Measurements from ENCODE around the gene YJEFN3. TPM values are rescaled to one million over a fixed set of nuclear protein-coding genes. Genes with fewer than 3 reads are reported as not detected.

Gene YJEFN3
- 10 to 100 TPM in 1 of 2 donors, 1 to 10 TPM in 1; 2.6 to 11.2 TPM for total RNA-seq

- ATAC-seq (no peak), DNase-seq (no peak)
- no peak within 1 kb of the TSS for H3K27ac ChIP-seq
- TF ChIP-seq POLR2A (IDR thresholded peaks at IDR 0.05) (no peak), CTCF (IDR thresholded peaks at IDR 0.05) (no peak)
- WGBS, 2 donors, result 62 to 74% methylated on average over 42 to 46 of the region's 50 CpGs
- no peaks in the 10 kb centered on the region for H3K27me3 ChIP-seq
- peaks cover 0 to 3% of the 10 kb centered on the region in 2 donors for H3K36me3 ChIP-seq (replicated peaks in 1 of 2; ENCODE audit: insufficient read depth in 1 of 2, low read depth in 2 of 2)
- H3K4me1 ChIP-seq, result peaks cover 8% of the 10 kb centered on the region
- H3K9me3 ChIP-seq, result no peaks in the 10 kb centered on the region
- intact Hi-C loops (cut with DNase I), result loop anchor here (5.0 kb wide), 1 partner anchor 118 kb away; no protein-coding TSS in a partner anchor
- no peak within 1 kb of the TSS for H3K4me3 ChIP-seq
These were observed at the start of gene YJEFN3 for GRCh38 chr19:19528721-19529490. YJEFN3 (plus strand) TSS chr19:19528911; CDS start chr19:19528933, 22 bp downstream.

- H3K36me3 ChIP-seq (replicated peaks in 1 of 2; ENCODE audit: insufficient read depth in 1 of 2, low read depth in 2 of 2), result no peaks in the 10 kb centered on the region
- H3K27me3 ChIP-seq, result no peaks in the 10 kb centered on the region
- H3K9me3 ChIP-seq, result no peaks in the 10 kb centered on the region
- H3K27ac ChIP-seq, result no peak overlapping the region
- intact Hi-C loops (cut with DNase I), result no loop called here
- DNase-seq (no peak), ATAC-seq (no peak)
- WGBS, 2 donors, result 50 to 65% methylated on average over 3 to 5 of the region's 5 CpGs
- no peak for TF ChIP-seq CTCF (IDR thresholded peaks at IDR 0.05)
- no peak for TF ChIP-seq POLR2A (IDR thresholded peaks at IDR 0.05)
- no peak overlapping the region for H3K4me3 ChIP-seq
- H3K4me1 ChIP-seq, result peaks cover 18% of the 10 kb centered on the region
These were observed 48.0 kb upstream of the YJEFN3 start for GRCh38 chr19:19480688-19481087.

- no peaks in the 10 kb centered on the region for H3K9me3 ChIP-seq
- no peak overlapping the region for H3K27ac ChIP-seq
- H3K4me1 ChIP-seq, result peaks cover 30% of the 10 kb centered on the region
- no peaks in the 10 kb centered on the region for H3K36me3 ChIP-seq (replicated peaks in 1 of 2; ENCODE audit: insufficient read depth in 1 of 2, low read depth in 2 of 2)
- TF ChIP-seq POLR2A (IDR thresholded peaks at IDR 0.05) (no peak), CTCF (IDR thresholded peaks at IDR 0.05) (no peak)
- WGBS, 2 donors, result 81 to 88% methylated on average over 15 to 19 of the region's 19 CpGs
- DNase-seq, result no peak
- H3K4me3 ChIP-seq, result no peak overlapping the region
- no peaks in the 10 kb centered on the region for H3K27me3 ChIP-seq
- intact Hi-C loops (cut with DNase I), result no loop called here
- ATAC-seq, result no peak
These were observed 45.7 kb upstream of the YJEFN3 start for GRCh38 chr19:19482809-19483596.

- peaks cover 51% of the 10 kb centered on the region for H3K4me1 ChIP-seq
- TF ChIP-seq CTCF (IDR thresholded peaks at IDR 0.05) (no peak), POLR2A (IDR thresholded peaks at IDR 0.05) (no peak)
- H3K27me3 ChIP-seq, result no peaks in the 10 kb centered on the region
- 82 to 87% methylated on average over 8 to 15 of the region's 15 CpGs for WGBS, 2 donors
- intact Hi-C loops (cut with DNase I), result no loop called here
- no peaks in the 10 kb centered on the region for H3K9me3 ChIP-seq
- no peak overlapping the region for H3K4me3 ChIP-seq
- ATAC-seq (no peak), DNase-seq (no peak)
- H3K27ac ChIP-seq, result peak overlapping the region in 2 of 4 donors; percentile 20 to 24
- H3K36me3 ChIP-seq (replicated peaks in 1 of 2; ENCODE audit: insufficient read depth in 1 of 2, low read depth in 2 of 2), result no peaks in the 10 kb centered on the region
These were observed 43.3 kb upstream of the YJEFN3 start for GRCh38 chr19:19485161-19485997.

Data from body of pancreas (tissue), 4 donors.